HEK293T (cell line): Measurements from ENCODE around the gene SURF2.
"Not testable (repeated sequence)": the region's sequence is repeated elsewhere in the genome, so short reads cannot be mapped to it uniquely, and the experiment has no call there.

ENCODE experiments used
- CTCF ChIA-PET: fragments of 350-600 bp; formaldehyde crosslinking; extraction: SDS; loops from one replicate; lab custom pipeline; 2021; ENCODE audit warnings: antibody characterized with exemption, inconsistent platforms; lab: Yijun Ruan, JAX
- POLR2A ChIA-PET: fragments of 350-600 bp; formaldehyde crosslinking; extraction: SDS; loops from one replicate; lab custom pipeline; 2020; ENCODE audit warnings: antibody characterized with exemption, inconsistent platforms; lab: Yijun Ruan, JAX
- DNase-seq: peaks from one replicate; pipeline ENCODE4 v3.0.0; 2012; ENCODE audit warnings: mixed read lengths; ENCODE audit errors: extremely low spot score
- ARNT ChIP-seq: fragments of 450-650 bp; IDR thresholded peaks from 2 replicates; pipeline ENCODE4 v1.6.1; 2017; ENCODE audit warnings: mild to moderate bottlenecking
- BHLHE40 ChIP-seq: fragments of 450-650 bp; IDR thresholded peaks from 2 replicates; pipeline ENCODE4 v1.6.1; 2016; ENCODE audit warnings: mild to moderate bottlenecking, moderate library complexity, borderline replicate concordance
- CTBP1 ChIP-seq: fragments of 450-650 bp; IDR thresholded peaks from 2 replicates; pipeline ENCODE4 v1.6.1; 2016; ENCODE audit warnings: borderline replicate concordance
- ELF4 ChIP-seq: fragments of 450-650 bp; IDR thresholded peaks from 2 replicates; pipeline ENCODE4 v1.6.1; 2017; ENCODE audit warnings: antibody characterized with exemption
- FOXA1 ChIP-seq: fragments of 450-650 bp; IDR thresholded peaks from 2 replicates; pipeline ENCODE4 v1.6.1; 2016; ENCODE audit warnings: mild to moderate bottlenecking
- FOXK2 ChIP-seq: fragments of 450-650 bp; IDR thresholded peaks from 2 replicates; pipeline ENCODE4 v1.6.1; 2016; ENCODE audit warnings: mild to moderate bottlenecking
- FOXM1 ChIP-seq: fragments of 450-650 bp; IDR thresholded peaks from 2 replicates; pipeline ENCODE4 v1.6.1; 2017; ENCODE audit warnings: mild to moderate bottlenecking, borderline replicate concordance
- HDGF ChIP-seq: fragments of 450-650 bp; IDR thresholded peaks from 2 replicates; pipeline ENCODE4 v1.6.1; 2017; ENCODE audit warnings: antibody characterized with exemption, borderline replicate concordance
- L3MBTL2 ChIP-seq: fragments of 450-650 bp; conservative IDR thresholded peaks from 2 replicates; pipeline ENCODE4 v1.6.1; 2016; ENCODE audit warnings: mild to moderate bottlenecking
- LEF1 ChIP-seq: fragments of 450-650 bp; IDR thresholded peaks from 2 replicates; pipeline ENCODE4 v1.6.1; 2017; ENCODE audit warnings: mild to moderate bottlenecking, borderline replicate concordance
- NFRKB ChIP-seq: fragments of 450-650 bp; IDR thresholded peaks from 2 replicates; pipeline ENCODE4 v1.6.1; 2016; ENCODE audit warnings: mild to moderate bottlenecking, moderate library complexity
- SP1 ChIP-seq: fragments of 450-650 bp; IDR thresholded peaks from 2 replicates; pipeline ENCODE4 v1.6.1; 2017
- SUZ12 ChIP-seq: fragments of 450-650 bp; IDR thresholded peaks from 2 replicates; pipeline ENCODE4 v1.6.1; 2016; ENCODE audit warnings: mild to moderate bottlenecking
- TARDBP ChIP-seq: fragments of 450-650 bp; IDR thresholded peaks from 2 replicates; pipeline ENCODE4 v1.6.1; 2016
- ZNF384 ChIP-seq: fragments of 450-650 bp; IDR thresholded peaks from 2 replicates; pipeline ENCODE4 v1.6.1; 2016
- TF ChIP-seq, protein P1 (sequence below): fragments of 450-650 bp; IDR thresholded peaks from 2 replicates; pipeline ENCODE4 v1.6.1; 2016

SURF2 gene

DNA sequence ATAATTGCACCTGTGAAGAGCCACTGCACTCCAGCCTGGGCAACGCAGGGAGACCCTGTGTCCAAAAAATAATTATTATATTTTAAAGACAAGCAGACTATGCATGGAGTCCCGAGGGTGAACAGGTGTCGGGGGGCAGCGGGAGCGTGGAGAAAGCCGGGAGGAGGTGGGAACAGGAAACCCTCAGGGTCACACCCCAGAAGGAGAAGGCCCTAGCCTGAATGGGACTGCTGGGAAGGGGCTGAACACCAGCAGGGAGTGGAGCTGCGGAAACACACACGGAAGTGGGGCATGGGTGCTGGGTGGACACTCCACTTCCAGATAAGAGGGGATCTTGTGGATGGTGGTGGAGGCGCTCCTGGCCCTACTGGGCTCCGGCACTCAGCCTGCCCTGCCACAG lies 33.1 kb upstream of the SURF2 start:
- no peak for DNase-seq
- TF ChIP-seq FOXA1: no peak
- no peak for TF ChIP-seq ZNF384
- TF ChIP-seq L3MBTL2: no peak
- no peak for TF ChIP-seq CTBP1
- POLR2A ChIA-PET: no interaction called here
- CTCF ChIA-PET: no interaction called here

DNA sequence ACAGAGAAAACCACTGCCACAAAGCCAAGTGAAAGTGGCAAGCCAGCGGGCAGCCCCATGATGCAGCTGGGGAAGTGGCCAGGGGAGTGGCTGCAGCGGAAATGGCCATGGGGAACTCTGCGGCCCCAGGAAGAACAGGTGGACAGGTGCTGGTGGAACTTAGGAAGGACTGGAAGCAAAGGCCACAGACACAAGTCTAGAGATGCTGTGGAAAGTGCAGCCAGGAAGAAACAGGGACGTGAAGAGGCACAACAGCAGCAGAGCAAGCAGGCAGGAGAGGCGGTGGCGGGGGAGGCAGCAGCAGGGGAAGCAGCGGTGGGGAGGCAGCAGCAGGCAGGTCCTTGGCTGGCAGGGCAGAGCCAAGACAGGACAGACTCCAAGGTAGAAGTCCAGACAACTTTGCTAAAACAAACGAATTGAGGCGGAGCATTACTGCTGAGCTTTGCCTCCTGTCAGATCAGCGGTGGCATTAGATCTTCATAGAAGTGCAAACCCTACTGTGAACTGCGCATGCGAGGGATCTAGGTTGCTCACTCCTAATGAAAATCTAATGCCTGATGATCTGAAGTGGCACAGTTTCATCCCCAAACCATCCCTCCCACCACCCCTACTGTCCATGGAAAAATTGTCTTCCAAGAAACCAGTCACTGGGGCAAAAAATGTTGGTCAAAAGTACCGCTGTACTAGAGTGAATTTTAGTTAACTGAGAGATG lies 32.2 kb upstream of the SURF2 start:
- ChIA-PET CTCF (no interaction called here), POLR2A (no interaction called here)
- DNase-seq: no peak
- no peak for TF ChIP-seq ELF4
- TF ChIP-seq ARNT: no peak
- no peak for TF ChIP-seq SP1
- no peak for TF ChIP-seq FOXM1
- TF ChIP-seq L3MBTL2: no peak
- no peak for TF ChIP-seq FOXK2
- no peak for TF ChIP-seq ZNF384
- no peak for TF ChIP-seq BHLHE40
- no peak for TF ChIP-seq NFRKB

DNA sequence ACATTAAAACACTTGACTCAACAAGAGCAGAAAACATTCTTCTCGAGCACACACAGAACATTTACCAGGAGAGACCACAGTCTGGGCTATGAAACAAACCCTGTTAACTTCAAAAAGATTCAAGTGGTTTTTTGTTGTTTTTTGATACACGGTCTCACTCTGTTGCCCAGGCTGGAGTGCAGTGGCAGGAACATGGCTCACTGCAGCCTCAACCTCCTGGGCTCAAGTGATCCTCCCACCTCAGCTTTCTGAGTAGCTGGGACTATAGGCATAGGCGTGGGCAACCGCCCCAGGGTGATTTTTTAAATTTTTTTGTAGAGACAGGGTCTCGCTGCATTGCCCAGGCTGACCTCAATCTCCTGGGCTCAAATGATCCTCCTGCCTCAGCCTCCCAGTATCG lies 29.3 kb upstream of the SURF2 start:
- POLR2A ChIA-PET, CTCF ChIA-PET, DNase-seq: not testable (repeated sequence)

DNA sequence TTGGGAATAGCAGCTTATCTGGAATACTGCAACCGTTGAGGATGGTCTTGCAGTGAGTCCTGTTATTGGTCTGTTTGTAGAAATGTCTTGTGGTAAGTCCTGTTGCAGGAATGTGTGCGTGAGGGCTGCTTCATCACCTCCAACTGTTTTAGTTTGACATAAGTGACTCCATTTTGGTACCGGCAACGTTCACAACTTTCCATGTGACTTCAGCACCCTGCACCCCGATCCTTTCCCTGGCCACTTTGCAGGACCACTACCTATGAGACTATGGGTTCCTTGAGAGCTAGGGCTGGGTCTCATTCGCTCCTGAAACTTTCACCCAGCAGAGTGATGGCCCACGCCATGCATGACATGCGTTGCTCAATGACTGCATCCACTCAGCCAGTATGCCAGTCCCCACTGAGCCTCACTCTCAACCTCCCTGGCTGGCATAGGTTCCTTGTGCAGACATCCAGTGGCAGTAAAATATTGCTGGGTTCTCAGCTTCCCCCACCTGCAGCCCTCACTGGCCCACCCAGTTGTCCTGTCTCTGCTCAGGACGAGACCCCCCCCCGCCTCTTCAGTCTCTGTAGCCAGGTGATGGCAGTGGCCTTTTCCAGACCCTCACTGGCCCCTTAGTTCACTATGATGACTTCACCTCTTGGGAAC lies 28.4 kb upstream of the SURF2 start:
- no peak for DNase-seq
- ChIA-PET POLR2A (no interaction called here), CTCF (no interaction called here)
- TF ChIP-seq TARDBP: no peak
- no peak for TF ChIP-seq NFRKB
- no peak for TF ChIP-seq SUZ12
- TF ChIP-seq, protein P1, sequence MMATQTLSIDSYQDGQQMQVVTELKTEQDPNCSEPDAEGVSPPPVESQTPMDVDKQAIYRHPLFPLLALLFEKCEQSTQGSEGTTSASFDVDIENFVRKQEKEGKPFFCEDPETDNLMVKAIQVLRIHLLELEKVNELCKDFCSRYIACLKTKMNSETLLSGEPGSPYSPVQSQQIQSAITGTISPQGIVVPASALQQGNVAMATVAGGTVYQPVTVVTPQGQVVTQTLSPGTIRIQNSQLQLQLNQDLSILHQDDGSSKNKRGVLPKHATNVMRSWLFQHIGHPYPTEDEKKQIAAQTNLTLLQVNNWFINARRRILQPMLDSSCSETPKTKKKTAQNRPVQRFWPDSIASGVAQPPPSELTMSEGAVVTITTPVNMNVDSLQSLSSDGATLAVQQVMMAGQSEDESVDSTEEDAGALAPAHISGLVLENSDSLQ: no peak
- TF ChIP-seq FOXA1: no peak
- TF ChIP-seq LEF1: no peak
- no peak for TF ChIP-seq FOXK2
- TF ChIP-seq ELF4: no peak
- no peak for TF ChIP-seq L3MBTL2
- no peak for TF ChIP-seq ZNF384
- no peak for TF ChIP-seq BHLHE40
- TF ChIP-seq CTBP1: no peak

DNA sequence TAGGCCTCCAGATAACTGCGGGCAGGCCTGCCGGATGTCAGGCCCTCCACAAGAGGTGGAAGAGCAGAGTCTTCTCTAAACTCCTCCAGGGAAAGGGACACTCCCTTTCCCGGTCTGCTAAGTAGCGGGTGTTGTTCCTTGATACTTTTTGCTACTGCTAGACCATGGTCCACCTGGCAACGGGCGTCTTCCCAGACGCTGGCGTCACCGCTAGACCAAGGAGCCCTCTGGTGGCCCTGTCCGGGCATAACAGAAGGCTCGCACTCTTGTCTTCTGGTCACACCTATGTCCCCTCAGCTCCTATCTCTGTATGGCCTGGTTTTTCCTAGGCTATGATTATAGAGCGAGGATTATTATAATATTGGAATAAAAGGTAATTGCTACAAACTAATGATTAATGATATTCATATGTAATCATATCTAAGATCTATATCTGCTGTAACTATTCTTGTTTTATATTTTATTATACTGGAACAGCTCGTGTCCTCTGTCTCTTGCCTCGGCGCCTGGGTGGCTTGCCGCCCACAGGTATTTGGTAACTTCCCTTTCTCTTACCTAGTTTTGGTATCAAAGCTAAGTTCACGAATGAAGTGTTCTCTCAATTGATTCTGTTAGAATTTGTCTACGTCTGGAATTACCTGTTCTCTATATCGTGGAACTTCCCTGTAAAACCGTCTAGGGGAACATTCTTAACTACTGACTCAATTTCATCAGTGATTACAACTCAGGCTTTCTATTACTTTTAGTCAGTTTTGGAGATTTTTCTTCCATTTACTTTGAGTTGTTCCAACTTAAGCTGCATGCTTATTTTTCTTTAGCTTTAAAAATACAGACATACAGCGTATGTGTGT lies 26.8 kb upstream of the SURF2 start:
- ChIA-PET POLR2A (interaction anchor here (1.1 to 1.5 kb wide), 4 partner anchors 17 to 91 kb away, joined by 3 to 7 read pairs (median 3); partner anchors contain the start of genes MED22 and RPL7A), CTCF (interaction anchor here (0.6 to 2.7 kb wide), 6 partner anchors 48 to 149 kb away, joined by 3 to 37 read pairs (median 4); no protein-coding TSS in a partner anchor)
- not testable (repeated sequence) for DNase-seq

DNA sequence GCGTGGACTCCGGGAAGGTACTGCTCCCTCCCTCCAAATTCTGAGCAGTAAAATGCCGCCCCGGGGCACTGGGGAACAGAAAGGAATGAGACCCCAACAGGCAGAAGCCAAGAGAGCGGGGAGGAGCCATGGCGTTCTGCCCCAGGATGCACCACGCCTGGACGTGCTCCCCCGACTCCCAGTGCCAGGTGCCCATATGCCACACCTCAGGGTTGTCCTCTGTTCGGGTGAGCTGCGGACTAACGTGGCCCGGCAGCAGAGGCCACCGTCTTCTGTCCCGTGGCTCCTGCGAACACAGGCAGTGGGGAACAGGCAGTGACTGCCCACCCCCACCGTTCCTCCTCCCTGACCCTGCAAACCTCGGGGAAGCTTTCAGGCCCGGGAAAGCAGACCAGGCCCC lies 25.1 kb upstream of the SURF2 start:
- POLR2A ChIA-PET: interaction anchor here (1.3 kb wide), 1 partner anchor 145 kb away, joined by 6 read pairs; no protein-coding TSS in a partner anchor
- no peak for TF ChIP-seq NFRKB
- no peak for TF ChIP-seq HDGF
- no peak for TF ChIP-seq BHLHE40
- TF ChIP-seq, protein P1: no peak
- DNase-seq: no peak
- CTCF ChIA-PET: interaction anchor here (0.9 to 2.7 kb wide), 3 partner anchors 93 to 150 kb away, joined by 3 to 37 read pairs (median 3); no protein-coding TSS in a partner anchor

DNA sequence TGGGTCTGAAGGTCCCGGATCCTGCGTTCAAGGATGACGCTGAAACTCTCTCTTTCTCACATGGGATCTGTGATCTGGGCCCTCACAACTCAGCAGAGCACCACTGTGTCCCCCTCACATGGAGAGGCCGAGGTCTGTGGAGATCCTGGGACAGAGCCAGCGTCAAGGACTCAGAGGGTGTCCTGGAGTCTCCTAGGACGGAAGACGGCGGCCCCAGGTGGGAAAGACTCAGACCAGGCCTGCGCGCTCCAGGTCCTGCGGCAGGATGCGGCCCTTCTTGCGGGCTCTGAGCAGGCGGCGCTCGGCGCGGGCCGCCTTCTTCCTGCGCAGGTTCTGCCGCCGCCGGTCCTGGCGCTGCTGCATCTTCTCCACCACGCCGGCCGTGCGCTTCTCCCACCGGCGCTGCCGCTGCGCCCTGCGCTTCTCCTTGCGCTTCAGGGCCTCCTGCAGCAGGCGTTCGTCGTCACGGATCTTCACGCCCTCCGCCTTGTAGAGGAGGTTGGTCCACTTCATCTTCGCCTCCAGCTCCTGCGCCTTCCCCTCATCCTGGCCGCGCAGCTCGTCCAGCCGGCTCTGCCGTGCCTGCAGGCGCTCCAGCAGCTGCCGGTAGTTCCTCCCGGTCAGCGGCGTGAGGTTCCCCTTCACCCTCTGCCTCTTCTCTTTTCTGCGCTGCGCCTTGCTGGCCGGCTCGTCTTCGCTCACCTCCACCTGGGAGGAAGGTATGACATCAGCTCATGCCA lies 24.5 kb upstream of the SURF2 start:
- ChIA-PET CTCF (no interaction called here), POLR2A (no interaction called here)
- TF ChIP-seq, protein P1: no peak
- TF ChIP-seq TARDBP (no peak), LEF1 (no peak), CTBP1 (no peak), SUZ12 (no peak), FOXA1 (no peak), SP1 (no peak), FOXM1 (no peak), NFRKB (no peak), ARNT (no peak), ZNF384 (no peak), HDGF (no peak), L3MBTL2 (no peak), ELF4 (no peak), BHLHE40 (no peak), FOXK2 (no peak)
- DNase-seq: no peak
